Karpas-422 (cell line): ENCODE results near the gene TECR. TPM values are rescaled to one million over a fixed set of nuclear protein-coding genes. Genes with fewer than 3 reads are reported as not detected.
"Not testable (repeated sequence)": the region's sequence is repeated elsewhere in the genome, so short reads cannot be mapped to it uniquely, and the experiment has no call there.

ENCODE experiments used
- DNase-seq: peaks from one replicate; pipeline ENCODE4 v3.0.0-alpha.2; 2015
- H2AFZ ChIP-seq: fragments of 200-600 bp; sonication (generic); 2 replicates; pipeline ENCODE4 v1.6.1; 2014; ENCODE audit warnings: antibody characterized with exemption, low read length, mixed read lengths
- H3K27ac ChIP-seq: fragments of 200-600 bp; sonication (generic); 2 replicates; pipeline ENCODE4 v1.5.1; 2014; ENCODE audit warnings: mild to moderate bottlenecking, low read length, moderate library complexity
- H3K27me3 ChIP-seq: fragments of 200-600 bp; sonication (generic); 2 replicates; pipeline ENCODE4 v1.6.1; 2014; ENCODE audit warnings: low read length, mixed read lengths
- H3K36me3 ChIP-seq: fragments of 200-600 bp; sonication (generic); 2 replicates; pipeline ENCODE4 v1.6.1; 2014; ENCODE audit warnings: low read length, mixed read lengths; ENCODE audit not compliant: insufficient read depth
- H3K4me1 ChIP-seq: fragments of 200-600 bp; sonication (generic); 2 replicates; pipeline ENCODE4 v1.6.1; 2014; ENCODE audit warnings: mild to moderate bottlenecking, low read length, mixed read lengths
- H3K4me2 ChIP-seq: fragments of 200-600 bp; sonication (generic); 2 replicates; pipeline ENCODE4 v1.6.1; 2014; ENCODE audit warnings: low read length, low read depth, mild to moderate bottlenecking; ENCODE audit not compliant: poor library complexity, severe bottlenecking
- H3K4me3 ChIP-seq: fragments of 200-600 bp; sonication (generic); 2 replicates; pipeline ENCODE4 v1.5.1; 2014; ENCODE audit warnings: mild to moderate bottlenecking, antibody characterized with exemption, low read length, mixed read lengths
- H3K79me2 ChIP-seq: fragments of 200-600 bp; sonication (generic); 2 replicates; pipeline ENCODE4 v1.6.1; 2014; ENCODE audit warnings: mild to moderate bottlenecking, low read length, mixed read lengths
- H3K9ac ChIP-seq: fragments of 200-600 bp; sonication (generic); 2 replicates; pipeline ENCODE4 v1.6.0; 2014; ENCODE audit warnings: low read length
- H3K9me2 ChIP-seq: fragments of 200-600 bp; sonication (generic), shearing (Covaris generic); replicated peaks from 2 replicates; pipeline ENCODE4 v1.6.0; 2014; ENCODE audit warnings: mild to moderate bottlenecking, low read length, moderate library complexity; ENCODE audit not compliant: insufficient read depth
- H3K9me3 ChIP-seq: fragments of 300-700, 200-600 bp; sonication (generic); 2 replicates; pipeline ENCODE4 v1.6.1; 2014; ENCODE audit warnings: low read length, mixed read lengths
- H4K20me1 ChIP-seq: fragments of 200-600 bp; sonication (generic); 2 replicates; pipeline ENCODE4 v1.6.1; 2014; ENCODE audit warnings: mild to moderate bottlenecking, antibody characterized with exemption, low read length, low read depth; ENCODE audit not compliant: insufficient read depth
- total RNA-seq: library from RNA; depleted of rRNA; stranded (reverse); fragments of >200 nt; shearing (Covaris generic); gene quantifications from 2 replicates; pipeline ENCODE4 v1.2.3, GENCODE V29; 2014; ENCODE audit warnings: low replicate concordance

Gene TECR
- total RNA-seq, 1 experiment from 2014 or later, result 81.4 TPM

GRCh38 chr19:14540741-14541525 is 11.5 kb downstream of the TECR start:
- Histone ChIP-seq H3K9ac (no peak overlapping the region), H3K9me3 (no peaks in the 10 kb centered on the region), H3K79me2 (peaks cover 69% of the 10 kb centered on the region), H3K4me1 (peaks cover 10% of the 10 kb centered on the region), H3K9me2 (no peaks in the 10 kb centered on the region), H2AFZ (no peak overlapping the region), H3K4me3 (no peak overlapping the region), H3K27me3 (no peaks in the 10 kb centered on the region), H3K27ac (no peak overlapping the region), H3K4me2 (no peak overlapping the region), H3K36me3 (no peaks in the 10 kb centered on the region), H4K20me1 (peaks cover 11% of the 10 kb centered on the region; the same call in 1 of the 2 replicates)
- DNase-seq, result no peak

GRCh38 chr19:14541979-14542378 is 12.6 kb downstream of the TECR start:
- H4K20me1 ChIP-seq, H3K4me2 ChIP-seq, H3K36me3 ChIP-seq, H3K27me3 ChIP-seq, H3K9ac ChIP-seq, DNase-seq, H3K9me3 ChIP-seq, H3K9me2 ChIP-seq, H3K4me3 ChIP-seq, H3K4me1 ChIP-seq, H3K27ac ChIP-seq, H2AFZ ChIP-seq: not testable (repeated sequence)
- H3K79me2 ChIP-seq, result peaks cover 75% of the 10 kb centered on the region

- Histone ChIP-seq H3K9ac (no peak overlapping the region), H3K4me2 (no peak overlapping the region), H3K27me3 (no peaks in the 10 kb centered on the region), H4K20me1 (peaks cover 2% of the 10 kb centered on the region; the same call in 1 of the 2 replicates), H3K4me3 (no peak overlapping the region), H3K27ac (no peak overlapping the region), H3K79me2 (peaks cover 70% of the 10 kb centered on the region), H3K4me1 (peaks cover 3% of the 10 kb centered on the region; the same call in 1 of the 2 replicates), H3K36me3 (no peaks in the 10 kb centered on the region), H3K9me3 (no peaks in the 10 kb centered on the region), H2AFZ (no peak overlapping the region), H3K9me2 (no peaks in the 10 kb centered on the region)
- no peak for DNase-seq
Observed at GRCh38 chr19:14542711-14543328, 13.4 kb downstream of the TECR start.

- Histone ChIP-seq H3K9me2 (no peaks in the 10 kb centered on the region), H4K20me1 (no peaks in the 10 kb centered on the region; the same call in 1 of the 2 replicates), H3K9me3 (no peaks in the 10 kb centered on the region), H2AFZ (no peak overlapping the region), H3K27me3 (no peaks in the 10 kb centered on the region), H3K4me1 (0 out of 2 replicates have a peak, but pooled peaks cover 3% of the 10 kb centered on the region), H3K4me3 (no peak overlapping the region), H3K79me2 (peaks cover 68% of the 10 kb centered on the region), H3K4me2 (no peak overlapping the region), H3K27ac (no peak overlapping the region), H3K9ac (no peak overlapping the region), H3K36me3 (no peaks in the 10 kb centered on the region; the same call in 1 of the 2 replicates)
- no peak for DNase-seq
Observed at GRCh38 chr19:14544047-14544446, 14.7 kb downstream of the TECR start.

- Histone ChIP-seq H4K20me1 (no peaks in the 10 kb centered on the region; the same call in 1 of the 2 replicates), H3K4me3 (no peak overlapping the region), H3K79me2 (peaks cover 65% of the 10 kb centered on the region), H3K27ac (no peak overlapping the region), H3K27me3 (no peaks in the 10 kb centered on the region), H3K9ac (no peak overlapping the region), H3K9me2 (no peaks in the 10 kb centered on the region), H3K36me3 (no peaks in the 10 kb centered on the region; the same call in 1 of the 2 replicates), H3K4me1 (0 out of 2 replicates have a peak, but pooled peaks cover 3% of the 10 kb centered on the region), H3K4me2 (no peak overlapping the region), H3K9me3 (no peaks in the 10 kb centered on the region), H2AFZ (no peak overlapping the region)
- DNase-seq, result no peak
Observed at GRCh38 chr19:14544977-14545715, 15.8 kb downstream of the TECR start.

- Histone ChIP-seq H3K79me2 (peaks cover 64% of the 10 kb centered on the region), H2AFZ (no peak overlapping the region), H3K9ac (no peak overlapping the region), H3K9me3 (no peaks in the 10 kb centered on the region), H3K4me1 (0 out of 2 replicates have a peak, but pooled peaks cover 3% of the 10 kb centered on the region), H3K4me2 (no peak overlapping the region), H4K20me1 (no peaks in the 10 kb centered on the region; the same call in 1 of the 2 replicates), H3K4me3 (no peak overlapping the region), H3K27me3 (no peaks in the 10 kb centered on the region), H3K9me2 (no peaks in the 10 kb centered on the region), H3K36me3 (no peaks in the 10 kb centered on the region; the same call in 1 of the 2 replicates), H3K27ac (no peak overlapping the region)
- no peak for DNase-seq
Observed at GRCh38 chr19:14545716-14546082, 16.3 kb downstream of the TECR start.

GRCh38 chr19:14550201-14550754 is 20.9 kb downstream of the TECR start:
- no peaks in the 10 kb centered on the region for H3K9me2 ChIP-seq
- H3K9ac ChIP-seq, result no peak overlapping the region
- H3K79me2 ChIP-seq, result peaks cover 42% of the 10 kb centered on the region

More at GRCh38 chr19:14550201-14550754, 20.9 kb downstream of the TECR start:
- H3K4me1 ChIP-seq, result peaks cover 6% of the 10 kb centered on the region
- H3K9me3 ChIP-seq, result no peaks in the 10 kb centered on the region
- no peak overlapping the region for H3K4me3 ChIP-seq
- no peak for DNase-seq
- H3K27me3 ChIP-seq, result no peaks in the 10 kb centered on the region
- H2AFZ ChIP-seq, result no peak overlapping the region
- H3K36me3 ChIP-seq, result no peaks in the 10 kb centered on the region; the same call in 1 of the 2 replicates
- no peak overlapping the region for H3K27ac ChIP-seq
- no peak overlapping the region for H3K4me2 ChIP-seq
- no peaks in the 10 kb centered on the region; the same call in 1 of the 2 replicates for H4K20me1 ChIP-seq
